GM23338 (cell line): ENCODE results near the gene RGS3. TPM values are rescaled to one million over a fixed set of nuclear protein-coding genes. Genes with fewer than 3 reads are reported as not detected.

Experiments used
- ATAC-seq: fragments of 200-7000 bp; cut with Tn5 transposase; 3 replicates; pipeline ENCODE4 v1.9.1; 2020
- DNase-seq: peaks from one replicate; pipeline ENCODE4 v3.0.0-alpha.2; 2015; ENCODE audit warnings: low spot score
- H2AFZ ChIP-seq: fragments of 200-600 bp; sonication (generic); 2 replicates; pipeline ENCODE4 v1.8.0; 2016; ENCODE audit warnings: antibody characterized with exemption, mild to moderate bottlenecking, moderate library complexity
- H3F3A ChIP-seq: fragments of 200-600 bp; sonication (generic); replicated peaks from 2 replicates; pipeline ENCODE4 v1.8.0; 2017; ENCODE audit warnings: antibody characterized with exemption, mixed run types, low read depth
- H3K27ac ChIP-seq: fragments of 200-600 bp; sonication (generic); 2 replicates; pipeline ENCODE4 v1.6.1; 2016; ENCODE audit warnings: low read depth
- H3K27me3 ChIP-seq: fragments of 200-600 bp; sonication (generic); 2 replicates; pipeline ENCODE4 v1.8.0; 2016; ENCODE audit warnings: mild to moderate bottlenecking, mixed run types, moderate library complexity; ENCODE audit not compliant: insufficient read depth
- H3K36me3 ChIP-seq: fragments of 200-600 bp; sonication (generic); 2 replicates; pipeline ENCODE4 v1.8.0; 2016; ENCODE audit warnings: mild to moderate bottlenecking; ENCODE audit not compliant: insufficient read depth
- H3K4me1 ChIP-seq: fragments of 200-600 bp; sonication (generic); 2 replicates; pipeline ENCODE4 v1.8.0; 2016; ENCODE audit warnings: mild to moderate bottlenecking, moderate library complexity; ENCODE audit not compliant: insufficient read depth
- H3K4me2 ChIP-seq: fragments of 200-600 bp; sonication (generic); 2 replicates; pipeline ENCODE4 v1.7.1; 2017; ENCODE audit warnings: mixed run types
- H3K4me3 ChIP-seq: fragments of 200-600 bp; sonication (generic); 2 replicates; pipeline ENCODE4 v1.6.1; 2016; ENCODE audit warnings: mixed run types
- H3K79me2 ChIP-seq: fragments of 200-600 bp; sonication (generic); replicated peaks from 2 replicates; pipeline ENCODE4 v1.8.0; 2017; ENCODE audit warnings: mild to moderate bottlenecking; ENCODE audit not compliant: insufficient read depth
- H3K9me2 ChIP-seq: fragments of 200-600 bp; sonication (generic); 2 replicates; pipeline ENCODE4 v1.8.0; 2017; ENCODE audit not compliant: insufficient read depth
- H4K20me1 ChIP-seq: fragments of 200-600 bp; sonication (generic); replicated peaks from 2 replicates; pipeline ENCODE4 v1.8.0; 2017; ENCODE audit warnings: mild to moderate bottlenecking; ENCODE audit not compliant: insufficient read depth
- H3K27ac Mint-ChIP-seq: 2 replicates; pipeline ENCODE4 v1.8.0; 2020; ENCODE audit warnings: inconsistent platforms, mild to moderate bottlenecking, moderate library complexity, mixed read lengths
- H3K27me3 Mint-ChIP-seq: 3 replicates; pipeline ENCODE4 v1.8.0; 2022; ENCODE audit warnings: low read depth, mild to moderate bottlenecking, moderate library complexity, mixed read lengths, inconsistent platforms; ENCODE audit not compliant: insufficient read depth, poor library complexity
- H3K36me3 Mint-ChIP-seq: 3 replicates; pipeline ENCODE4 v1.8.0; 2021; ENCODE audit warnings: low read depth, mild to moderate bottlenecking, inconsistent platforms, moderate library complexity, mixed read lengths
- H3K4me1 Mint-ChIP-seq: 3 replicates; pipeline ENCODE4 v1.8.0; 2020; ENCODE audit warnings: mild to moderate bottlenecking, inconsistent platforms, mixed read lengths
- H3K4me3 Mint-ChIP-seq: 3 replicates; pipeline ENCODE4 v1.8.0; 2021; ENCODE audit warnings: moderate library complexity, mild to moderate bottlenecking, inconsistent platforms, mixed read lengths
- H3K9me3 Mint-ChIP-seq: 3 replicates; pipeline ENCODE4 v1.8.0; 2020; ENCODE audit warnings: moderate library complexity, mild to moderate bottlenecking, inconsistent platforms, mixed read lengths
- CTCF ChIP-seq, 2 experiments: fragments of 200-600 bp in 1 of 2; sonication (generic) in 1 of 2; conservative IDR thresholded peaks; 2 replicates each; pipeline versions ENCODE4 v1.5.1 to v1.6.1; 2016 to 2017; ENCODE audit warnings: antibody characterized with exemption in 2 of 2, low read depth in 2 of 2, mild to moderate bottlenecking in 2 of 2, moderate library complexity in 1 of 2
- STAT1 ChIP-seq: IDR thresholded peaks from one replicate; pipeline ENCODE4 v1.6.1; 2016; ENCODE audit warnings: antibody characterized with exemption; ENCODE audit not compliant: unreplicated experiment
- ZNF114 ChIP-seq: fragments of 250-450 bp; sonication (Bioruptor Pico); IDR thresholded peaks from 2 replicates; pipeline ENCODE4 v1.5.0; 2020; ENCODE audit warnings: mild to moderate bottlenecking, moderate library complexity
- polyA plus RNA-seq: library from polyadenylated mRNA; unstranded; fragments of >200 nt; fragmentation: Nextera tagmentation; extraction: Ambion mirVana; gene quantifications from 2 replicates; pipeline ENCODE4 v1.2.1, GENCODE V29; 2016
- total RNA-seq: library from RNA; depleted of rRNA; stranded (reverse); fragments of >200 nt; shearing (Covaris generic); gene quantifications from 2 replicates; pipeline ENCODE4 v1.2.3, GENCODE V29; 2014
- TF ChIP-seq, protein P1 (sequence below): fragments of 250-450 bp; sonication (Bioruptor Pico); IDR thresholded peaks from 2 replicates; pipeline ENCODE4 v1.5.0; 2020; ENCODE audit warnings: mild to moderate bottlenecking, moderate library complexity

Gene RGS3
- total and polyA plus RNA-seq, 2 experiments from 2014 or later, result 14.2 to 24.3 TPM

DNA sequence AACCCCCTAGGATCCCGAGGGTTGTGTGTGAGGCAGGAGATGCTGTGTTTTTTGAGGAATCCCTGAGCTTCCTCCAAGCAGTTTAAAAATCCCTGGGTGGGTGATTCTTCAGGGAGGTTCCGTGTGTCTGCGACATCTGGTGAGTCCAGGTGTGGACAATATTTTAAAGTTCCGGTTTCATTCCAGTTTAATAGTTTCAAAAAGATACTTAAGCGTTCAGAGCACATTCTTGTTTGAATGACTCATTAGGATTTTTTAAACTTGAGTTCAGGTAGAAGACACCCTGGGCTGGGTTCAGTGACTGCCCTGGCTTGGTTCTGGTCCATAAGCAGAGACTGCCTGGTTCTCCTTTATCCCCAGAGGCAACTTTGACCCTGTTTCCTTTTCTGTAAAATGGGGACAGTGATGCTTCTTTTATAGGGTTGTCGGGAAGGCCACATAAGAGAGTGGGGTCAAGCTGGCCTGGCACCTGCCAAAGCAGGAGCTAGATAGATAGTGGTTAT is 119.2 kb downstream of the RGS3 start:
- Histone ChIP-seq H3K4me1 (no peaks in the 10 kb centered on the region; the same call in 1 of the 2 replicates), H3K4me3 (no peak overlapping the region), H3K27me3 (no peaks in the 10 kb centered on the region), H3K36me3 (no peaks in the 10 kb centered on the region), H3F3A (no peaks in the 10 kb centered on the region), H3K4me2 (no peak overlapping the region), H4K20me1 (no peaks in the 10 kb centered on the region), H2AFZ (no peak overlapping the region), H3K27ac (no peak overlapping the region), H3K9me2 (no peaks in the 10 kb centered on the region), H3K79me2 (no peaks in the 10 kb centered on the region)
- Mint-ChIP-seq H3K4me3 (no peak overlapping the region), H3K27ac (no peak overlapping the region), H3K9me3 (no peaks in the 10 kb centered on the region), H3K4me1 (peaks cover 8% of the 10 kb centered on the region), H3K36me3 (peaks cover 5% of the 10 kb centered on the region; the same call in 1 of the 3 replicates), H3K27me3 (peaks cover 5% of the 10 kb centered on the region)
- ATAC-seq, result no peak
- TF ChIP-seq ZNF114 (CRISPR knock-in tag) (no peak), CTCF (conservative IDR thresholded peaks at IDR 0.05; ENCODE audit: low read depth in 2 of 2) (no peak), STAT1 (no peak)
- TF ChIP-seq, protein P1, sequence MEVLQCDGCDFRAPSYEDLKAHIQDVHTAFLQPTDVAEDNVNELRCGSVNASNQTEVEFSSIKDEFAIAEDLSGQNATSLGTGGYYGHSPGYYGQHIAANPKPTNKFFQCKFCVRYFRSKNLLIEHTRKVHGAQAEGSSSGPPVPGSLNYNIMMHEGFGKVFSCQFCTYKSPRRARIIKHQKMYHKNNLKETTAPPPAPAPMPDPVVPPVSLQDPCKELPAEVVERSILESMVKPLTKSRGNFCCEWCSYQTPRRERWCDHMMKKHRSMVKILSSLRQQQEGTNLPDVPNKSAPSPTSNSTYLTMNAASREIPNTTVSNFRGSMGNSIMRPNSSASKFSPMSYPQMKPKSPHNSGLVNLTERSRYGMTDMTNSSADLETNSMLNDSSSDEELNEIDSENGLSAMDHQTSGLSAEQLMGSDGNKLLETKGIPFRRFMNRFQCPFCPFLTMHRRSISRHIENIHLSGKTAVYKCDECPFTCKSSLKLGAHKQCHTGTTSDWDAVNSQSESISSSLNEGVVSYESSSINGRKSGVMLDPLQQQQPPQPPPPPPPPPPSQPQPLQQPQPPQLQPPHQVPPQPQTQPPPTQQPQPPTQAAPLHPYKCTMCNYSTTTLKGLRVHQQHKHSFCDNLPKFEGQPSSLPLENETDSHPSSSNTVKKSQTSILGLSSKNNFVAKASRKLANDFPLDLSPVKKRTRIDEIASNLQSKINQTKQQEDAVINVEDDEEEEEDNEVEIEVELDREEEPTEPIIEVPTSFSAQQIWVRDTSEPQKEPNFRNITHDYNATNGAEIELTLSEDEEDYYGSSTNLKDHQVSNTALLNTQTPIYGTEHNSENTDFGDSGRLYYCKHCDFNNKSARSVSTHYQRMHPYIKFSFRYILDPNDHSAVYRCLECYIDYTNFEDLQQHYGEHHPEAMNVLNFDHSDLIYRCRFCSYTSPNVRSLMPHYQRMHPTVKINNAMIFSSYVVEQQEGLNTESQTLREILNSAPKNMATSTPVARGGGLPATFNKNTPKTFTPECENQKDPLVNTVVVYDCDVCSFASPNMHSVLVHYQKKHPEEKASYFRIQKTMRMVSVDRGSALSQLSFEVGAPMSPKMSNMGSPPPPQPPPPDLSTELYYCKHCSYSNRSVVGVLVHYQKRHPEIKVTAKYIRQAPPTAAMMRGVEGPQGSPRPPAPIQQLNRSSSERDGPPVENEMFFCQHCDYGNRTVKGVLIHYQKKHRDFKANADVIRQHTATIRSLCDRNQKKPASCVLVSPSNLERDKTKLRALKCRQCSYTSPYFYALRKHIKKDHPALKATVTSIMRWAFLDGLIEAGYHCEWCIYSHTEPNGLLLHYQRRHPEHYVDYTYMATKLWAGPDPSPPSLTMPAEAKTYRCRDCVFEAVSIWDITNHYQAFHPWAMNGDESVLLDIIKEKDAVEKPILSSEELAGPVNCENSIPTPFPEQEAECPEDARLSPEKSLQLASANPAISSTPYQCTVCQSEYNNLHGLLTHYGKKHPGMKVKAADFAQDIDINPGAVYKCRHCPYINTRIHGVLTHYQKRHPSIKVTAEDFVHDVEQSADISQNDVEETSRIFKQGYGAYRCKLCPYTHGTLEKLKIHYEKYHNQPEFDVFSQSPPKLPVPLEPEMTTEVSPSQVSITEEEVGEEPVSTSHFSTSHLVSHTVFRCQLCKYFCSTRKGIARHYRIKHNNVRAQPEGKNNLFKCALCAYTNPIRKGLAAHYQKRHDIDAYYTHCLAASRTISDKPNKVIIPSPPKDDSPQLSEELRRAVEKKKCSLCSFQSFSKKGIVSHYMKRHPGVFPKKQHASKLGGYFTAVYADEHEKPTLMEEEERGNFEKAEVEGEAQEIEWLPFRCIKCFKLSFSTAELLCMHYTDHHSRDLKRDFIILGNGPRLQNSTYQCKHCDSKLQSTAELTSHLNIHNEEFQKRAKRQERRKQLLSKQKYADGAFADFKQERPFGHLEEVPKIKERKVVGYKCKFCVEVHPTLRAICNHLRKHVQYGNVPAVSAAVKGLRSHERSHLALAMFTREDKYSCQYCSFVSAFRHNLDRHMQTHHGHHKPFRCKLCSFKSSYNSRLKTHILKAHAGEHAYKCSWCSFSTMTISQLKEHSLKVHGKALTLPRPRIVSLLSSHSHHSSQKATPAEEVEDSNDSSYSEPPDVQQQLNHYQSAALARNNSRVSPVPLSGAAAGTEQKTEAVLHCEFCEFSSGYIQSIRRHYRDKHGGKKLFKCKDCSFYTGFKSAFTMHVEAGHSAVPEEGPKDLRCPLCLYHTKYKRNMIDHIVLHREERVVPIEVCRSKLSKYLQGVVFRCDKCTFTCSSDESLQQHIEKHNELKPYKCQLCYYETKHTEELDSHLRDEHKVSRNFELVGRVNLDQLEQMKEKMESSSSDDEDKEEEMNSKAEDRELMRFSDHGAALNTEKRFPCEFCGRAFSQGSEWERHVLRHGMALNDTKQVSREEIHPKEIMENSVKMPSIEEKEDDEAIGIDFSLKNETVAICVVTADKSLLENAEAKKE (CRISPR knock-in tag), result no peak
- DNase-seq, result no peak
